Measurements from ENCODE around the gene GNB2. TPM values are rescaled to one million over a fixed set of nuclear protein-coding genes. Genes with fewer than 3 reads are reported as not detected.
"Not testable (repeated sequence)": the region's sequence is repeated elsewhere in the genome, so short reads cannot be mapped to it uniquely, and the experiment has no call there.

The GNB2 gene
- total RNA-seq, 2 donors from 2014 or later = 181 to 271 TPM

- H3K27ac Mint-ChIP-seq; H3K9me3 Mint-ChIP-seq; H3K4me3 Mint-ChIP-seq; ATAC-seq (replicated peaks); H3K4me1 Mint-ChIP-seq; H3K36me3 Mint-ChIP-seq (ENCODE audit: low read depth): not testable (repeated sequence)
- H3K27me3 Mint-ChIP-seq = peaks cover 24% of the 10 kb centered on the region
These were observed 43.5 kb downstream of the GNB2 start for GRCh38 chr7:100717073-100717472.

- Mint-ChIP-seq H3K36me3 (ENCODE audit: low read depth) (peaks cover 4% of the 10 kb centered on the region), H3K9me3 (peaks cover 10% of the 10 kb centered on the region), H3K4me1 (no peaks in the 10 kb centered on the region), H3K27me3 (peaks cover 32% of the 10 kb centered on the region), H3K27ac (no peak overlapping the region), H3K4me3 (no peak overlapping the region)
- ATAC-seq (replicated peaks) = no peak
These were observed 46.2 kb downstream of the GNB2 start for GRCh38 chr7:100719523-100720278.

DNA sequence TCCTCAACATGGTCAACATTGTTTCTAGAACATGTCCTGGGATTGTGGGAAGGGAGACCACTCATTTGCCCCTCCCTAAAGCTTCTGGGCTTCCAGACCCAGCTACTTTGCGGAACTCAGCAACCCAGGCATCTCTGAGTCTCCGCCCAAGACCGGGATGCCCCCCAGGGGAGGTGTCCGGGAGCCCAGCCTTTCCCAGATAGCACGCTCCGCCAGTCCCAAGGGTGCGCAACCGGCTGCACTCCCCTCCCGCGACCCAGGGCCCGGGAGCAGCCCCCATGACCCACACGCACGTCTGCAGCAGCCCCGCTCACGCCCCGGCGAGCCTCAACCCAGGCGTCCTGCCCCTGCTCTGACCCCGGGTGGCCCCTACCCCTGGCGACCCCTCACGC lies 46.7 kb downstream of the GNB2 start, which contains the start of gene EPO:
Gene EPO (plus strand): TSS at position 190 of the 392 bp plus-strand sequence. CDS start 513 bp downstream, outside the sequence.
- Mint-ChIP-seq H3K36me3 (ENCODE audit: low read depth) (peaks cover 4% of the 10 kb centered on the region), H3K27me3 (peaks cover 32% of the 10 kb centered on the region), H3K4me1 (no peaks in the 10 kb centered on the region), H3K27ac (no peak within 1 kb of the TSS), H3K4me3 (no peak within 1 kb of the TSS), H3K9me3 (peaks cover 10% of the 10 kb centered on the region)
- no peak for ATAC-seq (replicated peaks)

GRCh38 chr7:100720671-100721504 lies 47.3 kb downstream of the GNB2 start:
- no peak for ATAC-seq (replicated peaks)
- Mint-ChIP-seq H3K27me3 (peaks cover 32% of the 10 kb centered on the region), H3K27ac (no peak overlapping the region), H3K36me3 (ENCODE audit: low read depth) (peaks cover 4% of the 10 kb centered on the region), H3K4me1 (no peaks in the 10 kb centered on the region), H3K9me3 (peaks cover 10% of the 10 kb centered on the region), H3K4me3 (no peak overlapping the region)

DNA sequence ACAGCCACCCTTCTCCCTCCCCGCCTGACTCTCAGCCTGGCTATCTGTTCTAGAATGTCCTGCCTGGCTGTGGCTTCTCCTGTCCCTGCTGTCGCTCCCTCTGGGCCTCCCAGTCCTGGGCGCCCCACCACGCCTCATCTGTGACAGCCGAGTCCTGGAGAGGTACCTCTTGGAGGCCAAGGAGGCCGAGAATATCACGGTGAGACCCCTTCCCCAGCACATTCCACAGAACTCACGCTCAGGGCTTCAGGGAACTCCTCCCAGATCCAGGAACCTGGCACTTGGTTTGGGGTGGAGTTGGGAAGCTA lies 47.9 kb downstream of the GNB2 start:
- Mint-ChIP-seq H3K36me3 (ENCODE audit: low read depth) (peaks cover 4% of the 10 kb centered on the region), H3K9me3 (peaks cover 10% of the 10 kb centered on the region), H3K27me3 (peaks cover 32% of the 10 kb centered on the region), H3K27ac (no peak overlapping the region), H3K4me1 (no peaks in the 10 kb centered on the region), H3K4me3 (no peak overlapping the region)
- ATAC-seq (replicated peaks) = no peak

DNA sequence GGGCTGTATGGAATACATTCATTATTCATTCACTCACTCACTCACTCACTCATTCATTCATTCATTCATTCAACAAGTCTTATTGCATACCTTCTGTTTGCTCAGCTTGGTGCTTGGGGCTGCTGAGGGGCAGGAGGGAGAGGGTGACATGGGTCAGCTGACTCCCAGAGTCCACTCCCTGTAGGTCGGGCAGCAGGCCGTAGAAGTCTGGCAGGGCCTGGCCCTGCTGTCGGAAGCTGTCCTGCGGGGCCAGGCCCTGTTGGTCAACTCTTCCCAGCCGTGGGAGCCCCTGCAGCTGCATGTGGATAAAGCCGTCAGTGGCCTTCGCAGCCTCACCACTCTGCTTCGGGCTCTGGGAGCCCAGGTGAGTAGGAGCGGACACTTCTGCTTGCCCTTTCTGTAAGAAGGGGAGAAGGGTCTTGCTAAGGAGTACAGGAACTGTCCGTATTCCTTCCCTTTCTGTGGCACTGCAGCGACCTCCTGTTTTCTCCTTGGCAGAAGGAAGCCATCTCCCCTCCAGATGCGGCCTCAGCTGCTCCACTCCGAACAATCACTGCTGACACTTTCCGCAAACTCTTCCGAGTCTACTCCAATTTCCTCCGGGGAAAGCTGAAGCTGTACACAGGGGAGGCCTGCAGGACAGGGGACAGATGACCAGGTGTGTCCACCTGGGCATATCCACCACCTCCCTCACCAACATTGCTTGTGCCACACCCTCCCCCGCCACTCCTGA lies 49.1 kb downstream of the GNB2 start:
- H3K4me3 Mint-ChIP-seq = no peak overlapping the region
- H3K27ac Mint-ChIP-seq = no peak overlapping the region
- H3K36me3 Mint-ChIP-seq (ENCODE audit: low read depth) = peaks cover 4% of the 10 kb centered on the region
- no peak for ATAC-seq (replicated peaks)
- no peaks in the 10 kb centered on the region for H3K4me1 Mint-ChIP-seq
- H3K9me3 Mint-ChIP-seq = peaks cover 10% of the 10 kb centered on the region
- peaks cover 32% of the 10 kb centered on the region for H3K27me3 Mint-ChIP-seq

- ATAC-seq (replicated peaks) = no peak
- no peak overlapping the region for H3K4me3 Mint-ChIP-seq
- peaks cover 4% of the 10 kb centered on the region for H3K36me3 Mint-ChIP-seq (ENCODE audit: low read depth)
- no peak overlapping the region for H3K27ac Mint-ChIP-seq
- H3K9me3 Mint-ChIP-seq = peaks cover 4% of the 10 kb centered on the region
- peaks cover 34% of the 10 kb centered on the region for H3K27me3 Mint-ChIP-seq
- H3K4me1 Mint-ChIP-seq = no peaks in the 10 kb centered on the region
These were observed 50.3 kb downstream of the GNB2 start for GRCh38 chr7:100723732-100724275.

- not testable (repeated sequence) for H3K9me3 Mint-ChIP-seq; H3K27ac Mint-ChIP-seq; H3K36me3 Mint-ChIP-seq (ENCODE audit: low read depth); H3K4me3 Mint-ChIP-seq; ATAC-seq (replicated peaks); H3K4me1 Mint-ChIP-seq
- H3K27me3 Mint-ChIP-seq = peaks cover 29% of the 10 kb centered on the region
These were observed 50.8 kb downstream of the GNB2 start for GRCh38 chr7:100724364-100724763.

- Mint-ChIP-seq H3K27me3 (peaks cover 12% of the 10 kb centered on the region), H3K36me3 (ENCODE audit: low read depth) (no peaks in the 10 kb centered on the region), H3K4me3 (no peak overlapping the region), H3K4me1 (no peaks in the 10 kb centered on the region), H3K9me3 (no peaks in the 10 kb centered on the region), H3K27ac (no peak overlapping the region)
- ATAC-seq (replicated peaks) = no peak
These were observed 53.6 kb downstream of the GNB2 start for GRCh38 chr7:100726996-100727761.

- H3K27me3 Mint-ChIP-seq = peaks cover 7% of the 10 kb centered on the region
- H3K9me3 Mint-ChIP-seq = no peaks in the 10 kb centered on the region
- no peak overlapping the region for H3K4me3 Mint-ChIP-seq
- H3K27ac Mint-ChIP-seq = no peak overlapping the region
- H3K36me3 Mint-ChIP-seq (ENCODE audit: low read depth) = no peaks in the 10 kb centered on the region
- no peaks in the 10 kb centered on the region for H3K4me1 Mint-ChIP-seq
- no peak for ATAC-seq (replicated peaks)
These were observed 54.7 kb downstream of the GNB2 start for GRCh38 chr7:100728196-100728595.

Other genes starting within 250 kb of the GNB2 start
- gene ZCWPW1, start 245.0 kb upstream of the GNB2 start, total RNA-seq = 1 to 10 TPM; 3.1 to 3.8 TPM
- gene MEPCE, start 243.9 kb upstream of the GNB2 start, total RNA-seq = 10 to 100 TPM; 59.5 to 65.2 TPM
- gene PPP1R35, start 237.2 kb upstream of the GNB2 start, total RNA-seq = 10 to 100 TPM; 51.2 to 63.6 TPM
- 10 to 100 TPM in 1 of 2 donors, 1 to 10 TPM in 1; 3.3 to 17.3 TPM for gene SPACDR, start 209.5 kb upstream of the GNB2 start, total RNA-seq
- gene TSC22D4, start 194.5 kb upstream of the GNB2 start, total RNA-seq = 100 to 1,000 TPM in 1 of 2 donors, 10 to 100 TPM in 1; 88.5 to 163 TPM
- under 1 TPM; 0.15 to 0.19 TPM for gene NYAP1, start 189.8 kb upstream of the GNB2 start, total RNA-seq
- 10 to 100 TPM; 48.3 to 50.7 TPM for gene AGFG2, start 134.5 kb upstream of the GNB2 start, total RNA-seq
- 10 to 100 TPM in 1 of 2 donors, 1 to 10 TPM in 1; 7.6 to 12.9 TPM for gene SAP25, start 99.8 kb upstream of the GNB2 start, total RNA-seq
- gene LRCH4, start 87.6 kb upstream of the GNB2 start, total RNA-seq = 10 to 100 TPM; 81.1 to 96.4 TPM
- 1 to 10 TPM; 1.5 to 5.6 TPM for gene FBXO24, start 87.4 kb upstream of the GNB2 start, total RNA-seq
- gene PCOLCE, start 71.4 kb upstream of the GNB2 start, total RNA-seq = 10 to 100 TPM; 10.7 to 22.2 TPM
- gene MOSPD3, start 61.2 kb upstream of the GNB2 start, total RNA-seq = 10 to 100 TPM; 21.0 to 32.7 TPM
- gene TFR2, start 32.2 kb upstream of the GNB2 start, total RNA-seq = 10 to 100 TPM; 30.8 to 39.4 TPM
- not detected for gene ACTL6B, start 17.3 kb upstream of the GNB2 start, total RNA-seq
- gene GIGYF1, start 20.5 kb downstream of the GNB2 start, total RNA-seq = 10 to 100 TPM; 40.2 to 53.1 TPM
- gene POP7, start 32.4 kb downstream of the GNB2 start, total RNA-seq = 10 to 100 TPM; 29.6 to 68.9 TPM
- gene EPO, start 46.7 kb downstream of the GNB2 start, total RNA-seq = not detected
- gene ZAN, start 59.9 kb downstream of the GNB2 start, total RNA-seq = not detected
- 1 to 10 TPM; 4.1 to 6.4 TPM for gene EPHB4, start 153.8 kb downstream of the GNB2 start, total RNA-seq
- gene SLC12A9, start 179.0 kb downstream of the GNB2 start, total RNA-seq = 10 to 100 TPM; 15.7 to 30.1 TPM
- 10 to 100 TPM; 36.5 to 43.5 TPM for gene TRIP6, start 193.6 kb downstream of the GNB2 start, total RNA-seq
- 100 to 1,000 TPM; 208 to 255 TPM for gene SRRT, start 201.4 kb downstream of the GNB2 start, total RNA-seq
- gene UFSP1, start 216.0 kb downstream of the GNB2 start, total RNA-seq = 1 to 10 TPM in 1 of 2 donors, under 1 TPM in 1; 0.79 to 3.2 TPM
- gene ACHE, start 222.1 kb downstream of the GNB2 start, total RNA-seq = not detected